GM12878 (cell line): ENCODE data around the gene PPIA. TPM values are rescaled to one million over a fixed set of nuclear protein-coding genes. Genes with fewer than 3 reads are reported as not detected.

ENCODE experiments used
- ATAC-seq: fragments of 200-7000 bp; cut with Tn5 transposase; 3 replicates; pipeline ENCODE4 v1.9.1; 2020; ENCODE audit warnings: mild to moderate bottlenecking, moderate library complexity
- BruUV-seq: library from RNA; stranded (reverse); fragments of 400-500 nt; replicated peaks from 2 replicates; lab custom pipeline; 2021; lab: Mats Ljungman, UMichigan
- CTCF ChIA-PET: fragments of 300-600 bp; sonication (Branson Sonifier 250); formaldehyde crosslinking; extraction: SDS; loops from one replicate; lab custom pipeline; 2021; ENCODE audit warnings: inconsistent platforms; lab: Yijun Ruan, JAX
- POLR2A ChIA-PET: fragments of 350-600 bp; formaldehyde crosslinking; extraction: SDS; loops from one replicate; lab custom pipeline; 2021; ENCODE audit warnings: inconsistent platforms; lab: Charles Lee
- RAD21 ChIA-PET: fragments of 300-600 bp; sonication (Branson Sonifier 250); formaldehyde crosslinking; loops from one replicate; lab custom pipeline; 2023; ENCODE audit warnings: antibody characterized with exemption; ENCODE audit not compliant: unreplicated experiment; lab: Charles Lee
- SMC1A ChIA-PET: fragments of 300-600 bp; sonication (Branson Sonifier 250); formaldehyde crosslinking; loops from one replicate; lab custom pipeline; 2023; ENCODE audit not compliant: unreplicated experiment, uncharacterized antibody; lab: Charles Lee
- DNase-seq: peaks from one replicate; pipeline ENCODE4 v3.0.0-alpha.2; 2011; ENCODE audit warnings: low read depth, low spot score
- FAIRE-seq: peaks from 3 replicates; lab custom pipeline; 2011; peaks lifted over from hg19 to GRCh38; lab: Jason Lieb, UNC
- H2AFZ ChIP-seq: 2 replicates; pipeline ENCODE4 v1.6.0; 2011; ENCODE audit warnings: low read depth, low read length, control low read depth; ENCODE audit not compliant: control insufficient read depth
- H3K27ac ChIP-seq: 2 replicates; pipeline ENCODE4 v1.5.1; 2011; ENCODE audit warnings: control low read depth; ENCODE audit not compliant: control insufficient read depth, insufficient read depth
- H3K27me3 ChIP-seq, 2 experiments: replicated peaks in 1 of 2; 2 replicates each; pipeline versions ENCODE4 v1.6.0 to v1.6.1; 2011; ENCODE audit warnings: low read length in 1 of 2; ENCODE audit not compliant: control insufficient read depth in 2 of 2, insufficient read depth in 2 of 2
- H3K36me3 ChIP-seq, 2 experiments: 2 replicates each; pipeline ENCODE4 v1.5.1; 2011; ENCODE audit warnings: low read length in 1 of 2; ENCODE audit not compliant: control insufficient read depth in 2 of 2, insufficient read depth in 2 of 2
- H3K4me1 ChIP-seq: 2 replicates; pipeline ENCODE4 v1.6.1; 2011; ENCODE audit warnings: mild to moderate bottlenecking, low read length, moderate library complexity, mixed read lengths; ENCODE audit not compliant: control insufficient read depth, insufficient read depth
- H3K4me2 ChIP-seq: 2 replicates; pipeline ENCODE4 v1.6.0; 2011; ENCODE audit warnings: control low read depth; ENCODE audit not compliant: control insufficient read depth, insufficient read depth
- H3K4me3 ChIP-seq: fragments of 200-600 bp; sonication (generic); 2 replicates; pipeline ENCODE4 v1.5.1; 2016
- H3K79me2 ChIP-seq: 2 replicates; pipeline ENCODE4 v1.6.0; 2011; ENCODE audit warnings: low read length; ENCODE audit not compliant: control insufficient read depth, insufficient read depth
- H3K9ac ChIP-seq: 2 replicates; pipeline ENCODE4 v1.8.0; 2011; ENCODE audit warnings: low read length, control low read depth, mixed read lengths; ENCODE audit not compliant: control insufficient read depth, insufficient read depth
- H3K9me3 ChIP-seq: replicated peaks from 3 replicates; pipeline ENCODE4 v1.5.1; 2011; ENCODE audit warnings: mild to moderate bottlenecking, low read length; ENCODE audit not compliant: control insufficient read depth, insufficient read depth
- H4K20me1 ChIP-seq: 2 replicates; pipeline ENCODE4 v1.6.0; 2011; ENCODE audit not compliant: control insufficient read depth, insufficient read depth
- ATF3 ChIP-seq: IDR thresholded peaks from 2 replicates; pipeline ENCODE4 v1.6.1; 2011; ENCODE audit warnings: low read depth, mild to moderate bottlenecking, low read length, moderate library complexity, borderline replicate concordance; ENCODE audit errors: extremely low read depth
- ATF7 ChIP-seq: fragments of 450-650 bp; IDR thresholded peaks from 2 replicates; pipeline ENCODE4 v1.6.1; 2016; ENCODE audit warnings: low read depth, mild to moderate bottlenecking
- ETV6 ChIP-seq, 2 experiments: fragments of 450-650 bp in 1 of 2; IDR thresholded peaks in 1 of 2; conservative IDR thresholded peaks in 1 of 2; 2 replicates each; pipeline ENCODE4 v1.6.1; 2014; ENCODE audit warnings: antibody characterized with exemption in 1 of 2, borderline replicate concordance in 1 of 2, low read depth in 1 of 2, mild to moderate bottlenecking in 1 of 2, moderate library complexity in 1 of 2
- FOXM1 ChIP-seq: IDR thresholded peaks from 2 replicates; pipeline ENCODE4 v1.6.1; 2012; ENCODE audit warnings: low read depth, mild to moderate bottlenecking, inconsistent platforms, low read length, moderate library complexity
- HDAC6 ChIP-seq: fragments of 200-600 bp; sonication (generic); IDR thresholded peaks from one replicate; pipeline ENCODE4 v1.8.0; 2017; ENCODE audit warnings: antibody characterized with exemption; ENCODE audit not compliant: unreplicated experiment
- HDGF ChIP-seq: fragments of 450-650 bp; IDR thresholded peaks from 2 replicates; pipeline ENCODE4 v1.6.1; 2016; ENCODE audit warnings: antibody characterized with exemption
- IRF3 ChIP-seq: fragments of 450-650 bp; IDR thresholded peaks from 2 replicates; pipeline ENCODE4 v1.6.1; 2014; ENCODE audit warnings: mild to moderate bottlenecking
- JUND ChIP-seq: IDR thresholded peaks from 2 replicates; pipeline ENCODE4 v1.6.1; 2012; ENCODE audit warnings: low read depth, mild to moderate bottlenecking, low read length, improper control_type of control experiment, moderate library complexity
- KLF5 ChIP-seq: fragments of 450-650 bp; IDR thresholded peaks from 2 replicates; pipeline ENCODE4 v1.6.1; 2014; ENCODE audit warnings: mild to moderate bottlenecking; ENCODE audit not compliant: partially characterized antibody
- NFIC ChIP-seq: IDR thresholded peaks from 2 replicates; pipeline ENCODE4 v1.6.1; 2012; ENCODE audit warnings: low read depth, mild to moderate bottlenecking, inconsistent platforms, low read length, moderate library complexity
- NFYB ChIP-seq: IDR thresholded peaks from 2 replicates; pipeline ENCODE4 v1.6.1; 2011; ENCODE audit warnings: low read depth, mild to moderate bottlenecking, low read length, improper control_type of control experiment, moderate library complexity; ENCODE audit not compliant: insufficient read depth
- POLR2AphosphoS5 ChIP-seq: IDR thresholded peaks from 2 replicates; pipeline ENCODE4 v1.6.1; 2011; ENCODE audit warnings: mild to moderate bottlenecking, low read length, inconsistent platforms
- RUNX3 ChIP-seq: IDR thresholded peaks from 2 replicates; pipeline ENCODE4 v1.6.1; 2012; ENCODE audit warnings: low read length, inconsistent platforms
- ZZZ3 ChIP-seq: IDR thresholded peaks from 2 replicates; pipeline ENCODE4 v1.6.1; 2011; ENCODE audit warnings: low read depth; ENCODE audit not compliant: control insufficient read depth, insufficient read length
- WGBS: methylation state at CpG from one replicate; pipeline ENCODE4 v1.1.6; 2016; ENCODE audit warnings: low lambda C conversion rate; ENCODE audit not compliant: insufficient replicate concordance, insufficient coverage; ENCODE audit errors: missing lambda C conversion rate; 5-methylcytosine and 5-hydroxymethylcytosine counted together
- in situ Hi-C: fragments of 300-500 bp; cut with MboI; formaldehyde crosslinking; loops from 9 replicates; pipeline ENCODE4 v1.14.3; 2018; ENCODE audit warnings: mixed read lengths
- intact Hi-C: fragments of 100-400 bp; cut with micrococcal nuclease; formaldehyde crosslinking; loops from one replicate; pipeline ENCODE4 v1.14.2; 2022; ENCODE audit not compliant: unreplicated experiment
- polyA plus RNA-seq, 11 experiments: library from polyadenylated mRNA; depleted of rRNA in 4 of 11; unstranded in 6 of 11; stranded (reverse) in 5 of 11; fragments of >200 nt; fragmentation: Nextera tagmentation in 4 of 11; fragmentation: Illumina TruSeq in 1 of 11; extraction: Ambion mirVana in 4 of 11; extraction: Trizol in 1 of 11; gene quantifications; 1 replicate in 1 of 11; 2 replicates in 10 of 11; pipeline versions ENCODE4 v1.2.1 to v1.2.3, GENCODE V29; 2011 to 2016; ENCODE audit warnings: inconsistent platforms in 2 of 11, missing spikeins in 2 of 11, low read depth in 1 of 11
- total RNA-seq, 4 experiments: library from RNA; depleted of rRNA in 3 of 4; stranded (reverse); fragments of >200 nt in 3 of 4; fragmentation: Illumina TruSeq in 1 of 4; extraction: Trizol in 1 of 4; gene quantifications; 2 replicates each; pipeline versions ENCODE4 v1.2.1 to v1.2.3, GENCODE V29; 2013 to 2021
- TF ChIP-seq, protein P1 (sequence below): fragments of 450-650 bp; formaldehyde crosslinking; IDR thresholded peaks from 2 replicates; pipeline ENCODE4 v1.4.0; 2022; ENCODE audit warnings: mild to moderate bottlenecking, moderate library complexity
- TF ChIP-seq, protein P2 (sequence below): IDR thresholded peaks from 2 replicates; pipeline ENCODE4 v1.6.1; 2011; ENCODE audit warnings: low read depth, low read length, improper control_type of control experiment, borderline replicate concordance

PPIA gene
- total and polyA plus RNA-seq, 10 of the 15 experiments (the other 5 are each of a cell fraction or from before 2014, with no cell fraction given): 2,712 to 7,982 (median 5,027) TPM

DNA sequence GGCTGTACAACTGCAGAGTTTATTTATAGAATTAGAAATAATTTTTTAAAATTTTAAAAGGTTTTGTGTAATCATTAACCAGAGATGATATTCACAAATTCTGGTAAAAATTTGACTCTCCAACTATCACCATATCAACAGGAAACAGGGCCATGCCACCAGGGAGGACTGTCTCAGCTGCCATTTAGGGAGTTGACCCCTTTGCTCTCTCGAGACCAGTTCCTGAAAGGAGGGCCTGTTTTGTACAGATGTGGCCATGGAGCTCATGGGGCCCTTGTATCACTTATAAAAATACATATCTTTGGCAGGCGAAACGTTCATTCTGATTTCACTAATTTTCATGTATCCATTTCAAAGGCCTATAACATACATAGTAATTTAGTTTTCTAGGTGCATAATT, 31.1 kb downstream of the PPIA start:
- Histone ChIP-seq H3K27me3 (no peaks in the 10 kb centered on the region), H3K27ac (no peak overlapping the region), H2AFZ (no peak overlapping the region), H3K4me1 (no peaks in the 10 kb centered on the region), H3K79me2 (no peaks in the 10 kb centered on the region), H3K9ac (no peak overlapping the region), H3K36me3 (peaks cover 4 to 18% of the 10 kb centered on the region in 2 experiments), H4K20me1 (no peaks in the 10 kb centered on the region), H3K4me2 (no peak overlapping the region), H3K9me3 (no peaks in the 10 kb centered on the region), H3K4me3 (no peak overlapping the region)
- POLR2A ChIA-PET: interaction anchor here (1.0 kb wide), 1 partner anchor 20 kb away, joined by 3 read pairs; no protein-coding TSS in a partner anchor
- intact Hi-C loops (no loop called here), in situ Hi-C loops (no loop called here)
- CTCF ChIA-PET: interaction anchor here (1.1 to 2.8 kb wide), 5 partner anchors 11 to 239 kb away, joined by 3 to 7 read pairs (median 5); no protein-coding TSS in a partner anchor
- RAD21 ChIA-PET: no interaction called here
- ATAC-seq (no peak), DNase-seq (no peak), FAIRE-seq (no peak)
- SMC1A ChIA-PET: interaction anchor here (0.9 to 1.4 kb wide), 3 partner anchors 221 to 309 kb away, joined by 3 read pairs; partner anchors contain the start of gene OGDH
- TF ChIP-seq IRF3 (no peak), POLR2AphosphoS5 (no peak), RUNX3 (no peak), HDAC6 (no peak), HDGF (no peak), ETV6 (conservative IDR thresholded peaks at IDR 0.05 in 1 of 2, IDR thresholded peaks at IDR 0.05 in 1 of 2; ENCODE audit: borderline replicate concordance in 1 of 2, low read depth in 1 of 2) (no peak), NFYB (no peak), JUND (no peak), NFIC (no peak), FOXM1 (no peak), ZZZ3 (no peak), ATF7 (no peak), ATF3 (no peak), KLF5 (no peak)
- TF ChIP-seq, protein P1, sequence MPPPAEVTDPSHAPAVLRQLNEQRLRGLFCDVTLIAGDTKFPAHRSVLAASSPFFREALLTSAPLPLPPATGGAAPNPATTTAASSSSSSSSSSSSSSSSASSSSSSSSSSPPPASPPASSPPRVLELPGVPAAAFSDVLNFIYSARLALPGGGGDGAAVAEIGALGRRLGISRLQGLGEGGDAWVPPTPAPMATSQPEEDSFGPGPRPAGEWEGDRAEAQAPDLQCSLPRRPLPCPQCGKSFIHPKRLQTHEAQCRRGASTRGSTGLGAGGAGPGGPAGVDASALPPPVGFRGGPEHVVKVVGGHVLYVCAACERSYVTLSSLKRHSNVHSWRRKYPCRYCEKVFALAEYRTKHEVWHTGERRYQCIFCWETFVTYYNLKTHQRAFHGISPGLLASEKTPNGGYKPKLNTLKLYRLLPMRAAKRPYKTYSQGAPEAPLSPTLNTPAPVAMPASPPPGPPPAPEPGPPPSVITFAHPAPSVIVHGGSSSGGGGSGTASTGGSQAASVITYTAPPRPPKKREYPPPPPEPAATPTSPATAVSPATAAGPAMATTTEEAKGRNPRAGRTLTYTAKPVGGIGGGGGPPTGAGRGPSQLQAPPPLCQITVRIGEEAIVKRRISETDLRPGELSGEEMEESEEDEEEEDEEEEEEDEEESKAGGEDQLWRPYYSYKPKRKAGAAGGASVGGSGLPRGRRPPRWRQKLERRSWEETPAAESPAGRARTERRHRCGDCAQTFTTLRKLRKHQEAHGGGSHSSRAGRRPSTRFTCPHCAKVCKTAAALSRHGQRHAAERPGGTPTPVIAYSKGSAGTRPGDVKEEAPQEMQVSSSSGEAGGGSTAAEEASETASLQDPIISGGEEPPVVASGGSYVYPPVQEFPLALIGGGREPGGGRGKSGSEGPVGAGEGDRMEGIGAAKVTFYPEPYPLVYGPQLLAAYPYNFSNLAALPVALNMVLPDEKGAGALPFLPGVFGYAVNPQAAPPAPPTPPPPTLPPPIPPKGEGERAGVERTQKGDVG: no peak
- TF ChIP-seq, protein P2, sequence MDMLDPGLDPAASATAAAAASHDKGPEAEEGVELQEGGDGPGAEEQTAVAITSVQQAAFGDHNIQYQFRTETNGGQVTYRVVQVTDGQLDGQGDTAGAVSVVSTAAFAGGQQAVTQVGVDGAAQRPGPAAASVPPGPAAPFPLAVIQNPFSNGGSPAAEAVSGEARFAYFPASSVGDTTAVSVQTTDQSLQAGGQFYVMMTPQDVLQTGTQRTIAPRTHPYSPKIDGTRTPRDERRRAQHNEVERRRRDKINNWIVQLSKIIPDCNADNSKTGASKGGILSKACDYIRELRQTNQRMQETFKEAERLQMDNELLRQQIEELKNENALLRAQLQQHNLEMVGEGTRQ: no peak
- BruUV-seq: no TSS peak
- 78% methylated on average over 3 of the region's 3 CpGs for WGBS
